ENCODE measurements around the gene ADRA2B. TPM values are rescaled to one million over a fixed set of nuclear protein-coding genes. Genes with fewer than 3 reads are reported as not detected.

Gene ADRA2B
- total RNA-seq, 2 donors from 2014 or later = 3.5 to 4.5 TPM

DNA sequence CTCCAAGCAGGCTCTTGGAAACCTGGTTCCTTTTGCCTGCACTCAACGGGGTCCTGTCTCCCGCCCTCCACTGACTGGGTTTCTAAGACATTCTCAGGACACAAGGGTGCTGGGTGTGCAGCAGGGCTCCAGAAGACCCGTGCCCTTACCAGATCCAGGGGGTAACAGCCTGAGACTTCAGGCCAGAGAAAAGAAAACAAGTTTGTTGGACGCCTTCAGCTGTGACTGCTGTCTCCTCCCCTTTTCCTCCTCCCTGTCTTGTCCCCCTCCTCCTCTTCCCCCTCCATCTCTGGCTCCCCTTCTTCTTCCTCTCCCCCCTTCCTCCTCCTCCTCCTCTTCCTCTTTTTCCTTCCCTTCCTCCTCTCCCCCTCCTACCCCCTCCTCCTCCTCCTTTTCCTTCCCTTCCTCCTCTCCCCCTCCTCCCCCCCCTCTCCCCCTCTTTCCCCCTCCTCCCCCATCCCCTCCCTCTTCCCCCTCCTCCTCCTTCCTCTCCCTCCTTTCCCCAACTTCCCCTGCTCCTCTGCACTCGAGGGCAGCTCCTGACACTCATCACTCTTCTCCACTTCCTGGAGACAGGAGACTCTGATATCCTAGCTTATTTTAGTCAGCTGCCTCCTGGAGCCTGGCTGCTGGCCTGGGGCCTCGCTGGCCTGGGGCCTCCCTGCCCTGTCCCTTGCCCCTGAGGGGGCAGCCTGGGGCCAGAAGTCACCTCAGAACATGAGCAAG lies 12.4 kb downstream of the ADRA2B start:
- no peaks in the 10 kb centered on the region for H3K36me3 ChIP-seq
- TF ChIP-seq, protein P1, sequence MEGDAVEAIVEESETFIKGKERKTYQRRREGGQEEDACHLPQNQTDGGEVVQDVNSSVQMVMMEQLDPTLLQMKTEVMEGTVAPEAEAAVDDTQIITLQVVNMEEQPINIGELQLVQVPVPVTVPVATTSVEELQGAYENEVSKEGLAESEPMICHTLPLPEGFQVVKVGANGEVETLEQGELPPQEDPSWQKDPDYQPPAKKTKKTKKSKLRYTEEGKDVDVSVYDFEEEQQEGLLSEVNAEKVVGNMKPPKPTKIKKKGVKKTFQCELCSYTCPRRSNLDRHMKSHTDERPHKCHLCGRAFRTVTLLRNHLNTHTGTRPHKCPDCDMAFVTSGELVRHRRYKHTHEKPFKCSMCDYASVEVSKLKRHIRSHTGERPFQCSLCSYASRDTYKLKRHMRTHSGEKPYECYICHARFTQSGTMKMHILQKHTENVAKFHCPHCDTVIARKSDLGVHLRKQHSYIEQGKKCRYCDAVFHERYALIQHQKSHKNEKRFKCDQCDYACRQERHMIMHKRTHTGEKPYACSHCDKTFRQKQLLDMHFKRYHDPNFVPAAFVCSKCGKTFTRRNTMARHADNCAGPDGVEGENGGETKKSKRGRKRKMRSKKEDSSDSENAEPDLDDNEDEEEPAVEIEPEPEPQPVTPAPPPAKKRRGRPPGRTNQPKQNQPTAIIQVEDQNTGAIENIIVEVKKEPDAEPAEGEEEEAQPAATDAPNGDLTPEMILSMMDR (IDR thresholded peaks at IDR 0.05) = no peak
- ATAC-seq (ENCODE audit: insufficient number of reproducible peaks, low FRiP score, low read depth) = no peak
- H3K27ac ChIP-seq = no peak overlapping the region
- no peak overlapping the region for H3K4me3 ChIP-seq
- peaks cover 3 to 18% of the 10 kb centered on the region in 2 donors for H3K4me1 ChIP-seq (ENCODE audit: control insufficient read depth in 1 of 2, low read depth in 2 of 2)
- H3K27me3 ChIP-seq (replicated peaks; ENCODE audit: insufficient read depth) = no peaks in the 10 kb centered on the region
- no peak for DNase-seq (ENCODE audit: low spot score)
- peaks cover 10% of the 10 kb centered on the region for H3K9me3 ChIP-seq

GRCh38 chr2:96103187-96103601 lies 13.2 kb downstream of the ADRA2B start:
- H3K9me3 ChIP-seq = peaks cover 10% of the 10 kb centered on the region
- ATAC-seq (ENCODE audit: insufficient number of reproducible peaks, low FRiP score, low read depth) (no peak), DNase-seq (ENCODE audit: low spot score) (no peak)
- H3K27ac ChIP-seq = no peak overlapping the region
- no peak overlapping the region for H3K4me3 ChIP-seq
- H3K4me1 ChIP-seq (ENCODE audit: control insufficient read depth in 1 of 2, low read depth in 2 of 2) = peaks cover 3 to 18% of the 10 kb centered on the region in 2 donors
- TF ChIP-seq, protein P1 (IDR thresholded peaks at IDR 0.05) = no peak
- H3K27me3 ChIP-seq (replicated peaks; ENCODE audit: insufficient read depth) = no peaks in the 10 kb centered on the region
- no peaks in the 10 kb centered on the region for H3K36me3 ChIP-seq

DNA sequence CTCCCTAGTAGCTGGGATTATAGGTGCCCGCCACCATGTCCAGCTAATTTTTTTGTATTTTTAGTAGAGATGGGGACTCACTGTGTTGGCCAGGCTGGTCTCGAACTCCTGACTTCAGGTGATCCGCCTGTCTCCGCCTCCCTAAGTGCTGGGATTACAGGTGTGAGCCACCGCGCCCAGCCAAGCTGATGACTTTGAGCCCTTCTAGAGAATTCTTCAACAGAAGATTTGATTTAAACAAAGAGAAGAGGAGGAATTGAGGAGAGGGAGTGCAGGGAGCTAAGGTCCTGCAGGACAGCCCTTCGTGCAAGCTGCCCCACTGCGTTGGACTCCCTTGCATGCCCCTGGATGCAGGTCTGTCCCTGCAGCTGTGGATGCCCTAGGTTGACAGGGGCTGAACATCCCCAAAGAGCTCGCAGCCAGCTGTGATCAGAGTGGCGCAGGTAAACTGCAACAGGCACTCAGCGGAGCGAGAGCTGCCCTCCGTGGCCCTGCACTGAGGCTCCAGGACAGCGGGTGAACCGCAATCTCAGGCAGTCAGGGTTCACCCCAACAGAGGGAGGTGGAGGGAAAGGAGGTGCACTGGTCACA lies 13.7 kb downstream of the ADRA2B start:
- Histone ChIP-seq H3K27me3 (replicated peaks; ENCODE audit: insufficient read depth) (no peaks in the 10 kb centered on the region), H3K9me3 (peaks cover 10% of the 10 kb centered on the region), H3K27ac (no peak overlapping the region), H3K4me3 (no peak overlapping the region), H3K36me3 (no peaks in the 10 kb centered on the region), H3K4me1 (ENCODE audit: control insufficient read depth in 1 of 2, low read depth in 2 of 2) (peaks cover 3 to 22% of the 10 kb centered on the region in 2 donors)
- TF ChIP-seq, protein P1 (IDR thresholded peaks at IDR 0.05) = no peak
- DNase-seq (ENCODE audit: low spot score) = no peak
- ATAC-seq (ENCODE audit: insufficient number of reproducible peaks, low FRiP score, low read depth) = no peak

- TF ChIP-seq, protein P1 (IDR thresholded peaks at IDR 0.05) = no peak
- Histone ChIP-seq H3K27ac (no peak overlapping the region), H3K27me3 (replicated peaks; ENCODE audit: insufficient read depth) (no peaks in the 10 kb centered on the region), H3K4me3 (no peak overlapping the region), H3K4me1 (ENCODE audit: control insufficient read depth in 1 of 2, low read depth in 2 of 2) (peaks cover 3 to 22% of the 10 kb centered on the region in 2 donors), H3K9me3 (peaks cover 9% of the 10 kb centered on the region), H3K36me3 (no peaks in the 10 kb centered on the region)
- ATAC-seq (ENCODE audit: insufficient number of reproducible peaks, low FRiP score, low read depth) (no peak), DNase-seq (ENCODE audit: low spot score) (no peak)
These were observed 15.5 kb downstream of the ADRA2B start for GRCh38 chr2:96100893-96101304.

DNA sequence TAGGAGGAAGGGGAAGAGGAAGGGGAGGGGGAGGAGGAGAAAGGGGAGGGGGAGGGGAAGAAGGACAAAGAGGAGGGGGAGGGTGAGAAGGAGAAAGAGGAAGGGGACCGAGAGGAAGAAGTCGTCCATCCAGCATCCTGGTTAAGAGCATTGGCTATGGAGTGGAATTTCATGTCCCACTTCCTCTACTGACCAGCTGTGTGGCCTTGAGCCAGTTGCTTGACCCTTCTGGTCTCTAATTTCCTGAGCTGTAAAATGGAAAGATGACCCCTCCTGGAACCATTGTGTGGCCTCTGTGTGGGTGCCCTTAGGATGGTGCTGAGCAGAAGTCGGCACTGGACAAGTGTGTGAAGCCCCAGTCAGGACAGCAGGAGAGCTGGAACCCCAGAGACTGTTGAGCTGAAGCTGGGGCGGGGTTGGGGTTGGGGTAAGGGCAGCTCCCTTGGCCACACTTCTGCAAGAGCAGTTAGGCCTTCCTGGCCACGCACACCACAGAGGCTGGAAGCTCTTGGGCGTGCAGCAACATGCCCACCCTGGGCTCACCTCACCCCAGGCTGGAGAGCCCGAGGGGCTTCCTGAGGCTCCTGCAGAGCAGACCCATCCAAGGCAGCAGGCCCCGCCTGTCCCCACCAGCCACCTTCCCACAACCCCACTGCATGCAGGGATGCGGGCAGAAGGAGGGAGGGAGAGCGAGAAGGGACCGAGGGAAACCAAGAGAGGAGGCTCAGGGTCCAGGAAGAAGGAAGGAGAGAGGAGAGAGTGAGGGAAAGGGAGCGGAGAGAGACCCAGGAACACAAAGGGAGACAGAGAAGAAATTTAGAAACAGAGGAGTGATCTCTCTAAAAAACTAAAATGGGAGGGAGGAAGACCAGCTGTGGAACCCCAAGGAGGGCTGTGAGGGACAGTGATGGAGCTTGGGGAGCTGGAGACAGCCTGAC lies 16.2 kb downstream of the ADRA2B start:
- TF ChIP-seq, protein P1 (IDR thresholded peaks at IDR 0.05) = no peak
- Histone ChIP-seq H3K4me3 (no peak overlapping the region), H3K4me1 (ENCODE audit: control insufficient read depth in 1 of 2, low read depth in 2 of 2) (peaks cover 3 to 22% of the 10 kb centered on the region in 2 donors), H3K27me3 (replicated peaks; ENCODE audit: insufficient read depth) (no peaks in the 10 kb centered on the region), H3K36me3 (no peaks in the 10 kb centered on the region), H3K9me3 (peaks cover 1% of the 10 kb centered on the region), H3K27ac (no peak overlapping the region)
- DNase-seq (ENCODE audit: low spot score) (no peak), ATAC-seq (ENCODE audit: insufficient number of reproducible peaks, low FRiP score, low read depth) (no peak)

Data from thoracic aorta (tissue), 2 donors.